ENCODE data around the gene ZHX3. TPM values are rescaled to one million over a fixed set of nuclear protein-coding genes. Genes with fewer than 3 reads are reported as not detected.

The ZHX3 gene
- total and polyA plus RNA-seq, 9 of the 15 experiments (the other 6 are each of a cell fraction or from before 2014, with no cell fraction given), result 0.80 to 14.6 (median 4.9) TPM

GRCh38 chr20:41182296-41183212 is 135.0 kb downstream of the ZHX3 start (continued):
- TF ChIP-seq ZNF668 (CRISPR knock-in tag; IDR thresholded peaks at IDR 0.05) (no peak), FOXP1 (CRISPR knock-in tag; IDR thresholded peaks at IDR 0.05) (no peak), CC2D1A (IDR thresholded peaks at IDR 0.05) (no peak), ARNT (IDR thresholded peaks at IDR 0.05) (no peak), SIN3A (IDR thresholded peaks at IDR 0.05; ENCODE audit: borderline replicate concordance in 2 of 2, control insufficient read depth in 1 of 2, low read depth in 2 of 2, low read length in 2 of 2) (no peak), HBP1 (CRISPR knock-in tag; IDR thresholded peaks at IDR 0.05) (no peak), BRD9 (IDR thresholded peaks at IDR 0.05; ENCODE audit: low read depth, partially characterized antibody) (no peak), MTA3 (IDR thresholded peaks at IDR 0.05; ENCODE audit: borderline replicate concordance) (no peak)

DNA sequence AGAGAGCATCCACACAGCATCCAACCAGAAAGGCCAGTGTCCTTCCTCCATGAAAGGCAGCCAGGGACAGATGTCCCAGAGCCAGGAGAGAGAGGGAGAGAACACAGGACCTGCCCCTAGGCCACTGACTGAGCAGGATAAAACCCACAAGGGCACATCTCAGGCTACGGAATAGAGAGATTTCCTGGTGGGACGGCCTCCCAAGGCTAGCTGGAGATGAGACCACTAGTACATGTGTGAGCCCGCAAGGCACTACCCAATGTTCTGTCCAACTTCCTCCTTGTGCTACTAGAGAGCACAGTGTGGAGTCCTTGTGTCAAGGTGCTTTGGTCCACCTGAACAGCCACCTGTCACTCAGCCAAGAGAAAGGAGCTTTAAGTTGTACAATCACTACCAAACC is 136.0 kb downstream of the ZHX3 start:
- no peak for ATAC-seq
- Histone ChIP-seq H3K9me1 (ENCODE audit: control insufficient read depth, insufficient read depth, low read length) (no peaks in the 10 kb centered on the region), H3K9me3 (replicated peaks; ENCODE audit: control insufficient read depth, insufficient read depth, low read depth, low read length) (no peaks in the 10 kb centered on the region), H3K4me1 (replicated peaks in 1 of 2; ENCODE audit: control insufficient read depth in 2 of 2, insufficient read depth in 2 of 2, low read length in 2 of 2) (no peaks in the 10 kb centered on the region), H2AFZ (ENCODE audit: low read depth, low read length) (no peak overlapping the region), H3K36me3 (ENCODE audit: control insufficient read depth, insufficient read depth, low read length) (peaks cover 8% of the 10 kb centered on the region; the same call in 2 of the 3 replicates), H3K4me3 (no peak overlapping the region), H3K4me2 (ENCODE audit: insufficient read depth, low read length) (no peak overlapping the region), H3K79me2 (ENCODE audit: control insufficient read depth, insufficient read depth, low read length) (no peaks in the 10 kb centered on the region), H3K9ac (ENCODE audit: insufficient read depth in 1 of 2, low read depth in 2 of 2, low read length in 2 of 2) (no peak overlapping the region), H4K20me1 (replicated peaks; ENCODE audit: control insufficient read depth, insufficient read depth, low read length) (no peaks in the 10 kb centered on the region; the same call in 1 of the 2 replicates), H3K27ac (ENCODE audit: extremely low read depth, low read depth, low read length) (no peak overlapping the region), H3K27me3 (ENCODE audit: control insufficient read depth in 2 of 2, insufficient read depth in 2 of 2, low read length in 2 of 2) (no peaks in the 10 kb centered on the region)
- BruUV-seq (replicated peaks), result no TSS peak
- intact Hi-C loops (cut with micrococcal nuclease), result no loop called here
- in situ Hi-C loops (cut with MboI), result no loop called here
- POLR2A ChIA-PET, result interaction anchor here (1.1 kb wide), 1 partner anchor 21 kb away, joined by 3 read pairs; no protein-coding TSS in a partner anchor
- CTCF ChIA-PET (ENCODE audit: low intra/inter-chr PET ratio), result interaction anchor here (0.7 kb wide), 1 partner anchor 12 kb away, joined by 3 read pairs; no protein-coding TSS in a partner anchor
- no peak for FAIRE-seq
- WGBS (ENCODE audit: insufficient coverage, low coverage, missing lambda C conversion rate), result 85% methylated on average over 3 of the region's 3 CpGs
- no peak for TF ChIP-seq THRAP3 (IDR thresholded peaks at IDR 0.05; ENCODE audit: borderline replicate concordance)
- no peak for TF ChIP-seq EHMT2 (IDR thresholded peaks at IDR 0.05)
- TF ChIP-seq ARID1B (IDR thresholded peaks at IDR 0.05), result no peak
- DNase-seq (ENCODE audit: extremely low read depth in 1 of 4, low spot score in 3 of 4), result no peak
